BLaER1 treated with 17β-estradiol and CSF1 and Interleukin-3, amounts not matched to agents 10 nM and 100 nM (cell line): Measurements from ENCODE around the gene SPTBN4.
A peak's percentile ranks its signal among the peaks of the same experiment; 100 is the strongest.
"Not testable (repeated sequence)": the region's sequence is repeated elsewhere in the genome, so short reads cannot be mapped to it uniquely, and the experiment has no call there.

ENCODE experiments used
- H3K27ac ChIP-seq, 11 experiments: shearing (Covaris generic); formaldehyde crosslinking; 2 replicates each; pipeline ENCODE4 v1.8.1; 2022
- H3K27me3 ChIP-seq, 11 experiments: shearing (Covaris generic); formaldehyde crosslinking; 2 replicates each; pipeline ENCODE4 v1.8.1; 2022
- H3K36me3 ChIP-seq, 11 experiments: shearing (Covaris generic); formaldehyde crosslinking; 2 replicates each; pipeline ENCODE4 v1.8.1; 2022
- H3K4me1 ChIP-seq, 10 experiments: shearing (Covaris generic); formaldehyde crosslinking; 2 replicates each; pipeline ENCODE4 v1.8.1; 2022
- H3K4me2 ChIP-seq, 11 experiments: shearing (Covaris generic); formaldehyde crosslinking; 2 replicates each; pipeline ENCODE4 v1.8.1; 2022
- H3K4me3 ChIP-seq, 10 experiments: shearing (Covaris generic); formaldehyde crosslinking; 2 replicates each; pipeline ENCODE4 v1.8.1; 2022
- H3K9ac ChIP-seq, 11 experiments: shearing (Covaris generic); formaldehyde crosslinking; 2 replicates each; pipeline ENCODE4 v1.8.1; 2022
- H3K9me3 ChIP-seq, 11 experiments: shearing (Covaris generic); formaldehyde crosslinking; replicated peaks in 1 of 11; 2 replicates each; pipeline ENCODE4 v1.8.1; 2022
- H4K20me1 ChIP-seq, 11 experiments: shearing (Covaris generic); formaldehyde crosslinking; 2 replicates each; pipeline ENCODE4 v1.8.1; 2022
- Cebpa-rat ChIP-seq, 11 experiments: shearing (Covaris generic); IDR thresholded peaks; 2 replicates each; pipeline ENCODE4 v1.8.1; 2022

SPTBN4 gene

DNA sequence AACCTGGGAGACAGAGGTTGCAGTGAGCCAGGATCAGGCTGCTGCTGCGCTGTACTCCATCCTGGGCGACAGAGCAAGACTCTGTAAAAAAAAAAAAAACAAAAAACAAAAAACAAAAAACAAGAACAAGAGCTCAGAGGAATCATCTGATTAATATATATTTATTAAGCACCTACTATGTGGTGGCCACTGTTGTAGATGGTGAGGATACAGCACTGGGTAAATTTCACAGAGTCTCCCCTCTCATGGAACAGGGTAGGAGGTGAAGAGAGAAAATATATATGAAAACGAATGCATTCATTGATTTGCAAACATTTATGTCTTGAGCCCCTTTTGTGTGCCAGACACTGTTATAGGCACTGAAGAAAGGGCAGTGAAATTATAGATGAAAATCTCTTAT, 35.1 kb upstream of the SPTBN4 start:
- H3K4me3 ChIP-seq: no peak overlapping the region
- H3K36me3 ChIP-seq: no peaks in the 10 kb centered on the region
- TF ChIP-seq Cebpa-rat (IDR thresholded peaks at IDR 0.05): no peak
- H3K27me3 ChIP-seq: no peaks in the 10 kb centered on the region
- H3K27ac ChIP-seq: peak overlapping the region in 3 of 11 experiments; percentile 96 to 97 (median 96); a peak in 6 of 22 replicates
- H3K9me3 ChIP-seq: no peaks in the 10 kb centered on the region
- peak overlapping the region in 2 of 11 experiments; percentile 90 to 92; a peak in 2 of 22 replicates for H3K9ac ChIP-seq
- no peaks in the 10 kb centered on the region for H4K20me1 ChIP-seq
- H3K4me2 ChIP-seq: peak overlapping the region in 5 of 11 experiments; percentile 88 to 96 (median 91); a peak in 7 of 22 replicates
- peaks cover 28 to 65% (median 40%) of the 10 kb centered on the region in 10 experiments for H3K4me1 ChIP-seq

DNA sequence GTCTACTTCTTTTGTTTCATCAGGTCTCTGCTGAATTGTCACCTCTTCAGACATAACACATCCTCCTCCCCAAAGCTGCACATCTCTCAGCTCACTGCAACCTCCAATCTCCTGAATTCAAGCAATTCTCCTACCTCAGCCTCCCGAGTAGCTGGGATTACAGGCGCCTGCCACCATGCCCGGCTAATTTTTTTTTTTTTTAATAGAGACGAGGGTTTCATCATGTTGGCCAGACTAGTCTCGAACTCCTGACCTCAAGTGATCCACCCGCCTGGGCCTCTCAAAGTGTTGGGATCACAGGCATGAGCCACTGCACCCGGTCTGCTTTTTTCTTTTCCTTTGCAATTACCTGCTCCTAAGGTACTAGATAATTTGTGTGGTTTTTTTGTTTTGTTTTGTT, 34.0 kb upstream of the SPTBN4 start:
- peak overlapping the region; percentile 71 to 96 (median 90) for H3K4me2 ChIP-seq
- peaks cover 27 to 59% (median 36%) of the 10 kb centered on the region in 10 experiments for H3K4me1 ChIP-seq
- H3K27me3 ChIP-seq, H3K36me3 ChIP-seq, H4K20me1 ChIP-seq, H3K9me3 ChIP-seq: not testable (repeated sequence)
- peak overlapping the region; percentile 83 to 92 (median 90) for H3K9ac ChIP-seq
- peak overlapping the region; percentile 39 to 69 (median 57); a peak in 19 of 20 replicates for H3K4me3 ChIP-seq
- H3K27ac ChIP-seq: peak overlapping the region; percentile 86 to 98 (median 96)

- Histone ChIP-seq H3K4me2 (peak overlapping the region; percentile 71 to 96 (median 90)), H3K27ac (peak overlapping the region; percentile 86 to 98 (median 96)), H3K4me3 (peak overlapping the region; percentile 39 to 69 (median 57)), H3K9ac (peak overlapping the region; percentile 83 to 92 (median 90)), H3K9me3 (no peaks in the 10 kb centered on the region), H3K4me1 (peaks cover 27 to 55% (median 36%) of the 10 kb centered on the region in 10 experiments), H4K20me1 (no peaks in the 10 kb centered on the region), H3K27me3 (no peaks in the 10 kb centered on the region), H3K36me3 (0 out of 22 replicates have a peak, but pooled peaks cover 0 to 6% (median 0%) of the 10 kb centered on the region in 11 experiments)
- TF ChIP-seq Cebpa-rat (IDR thresholded peaks at IDR 0.05): no peak
Measured at GRCh38 chr19:40433391-40434216, 33.2 kb upstream of the SPTBN4 start.

DNA sequence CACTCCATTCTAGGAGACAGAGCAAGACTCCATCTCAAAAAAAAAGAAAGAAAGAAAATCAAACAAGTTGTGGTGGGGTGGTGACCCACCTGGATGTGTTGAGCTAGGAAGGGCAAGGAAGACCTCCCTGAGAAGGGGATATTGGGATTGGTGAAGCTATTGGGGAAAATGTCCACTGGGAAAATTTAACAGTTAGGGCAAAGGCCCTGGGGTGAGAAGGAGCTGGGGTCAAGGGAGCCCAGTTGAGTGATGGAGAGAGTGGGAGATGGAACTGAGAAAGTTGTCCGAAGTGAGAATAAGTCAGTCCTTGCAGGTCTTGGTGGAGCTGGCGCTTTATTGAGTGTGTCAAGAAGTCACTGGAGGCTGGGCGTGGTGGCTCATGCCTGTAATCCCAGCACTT, 28.5 kb upstream of the SPTBN4 start:
- Histone ChIP-seq H3K4me1 (peaks cover 29 to 54% (median 38%) of the 10 kb centered on the region in 10 experiments), H4K20me1 (peaks cover 0 to 41% (median 24%) of the 10 kb centered on the region in 11 experiments; a peak in 15 of 22 replicates), H3K4me2 (no peak overlapping the region), H3K27ac (no peak overlapping the region), H3K27me3 (no peaks in the 10 kb centered on the region), H3K4me3 (no peak overlapping the region), H3K36me3 (peaks cover 18 to 48% (median 27%) of the 10 kb centered on the region in 11 experiments), H3K9ac (no peak overlapping the region), H3K9me3 (no peaks in the 10 kb centered on the region)
- no peak for TF ChIP-seq Cebpa-rat (IDR thresholded peaks at IDR 0.05)

- Histone ChIP-seq H4K20me1 (peaks cover 0 to 41% (median 24%) of the 10 kb centered on the region in 11 experiments; a peak in 15 of 22 replicates), H3K4me1 (peaks cover 19 to 38% (median 23%) of the 10 kb centered on the region in 10 experiments), H3K9me3 (no peaks in the 10 kb centered on the region), H3K4me3 (peak overlapping the region in 8 of 10 experiments; percentile 81 to 99 (median 90); a peak in 11 of 20 replicates), H3K4me2 (peak overlapping the region; percentile 88 to 100 (median 94)), H3K27ac (peak overlapping the region in 8 of 11 experiments; percentile 73 to 97 (median 85); a peak in 12 of 22 replicates), H3K27me3 (no peaks in the 10 kb centered on the region), H3K9ac (peak overlapping the region; percentile 83 to 98 (median 95); a peak in 21 of 22 replicates), H3K36me3 (peaks cover 18 to 48% (median 27%) of the 10 kb centered on the region in 11 experiments)
- TF ChIP-seq Cebpa-rat (IDR thresholded peaks at IDR 0.05): no peak
Measured at GRCh38 chr19:40441719-40442253, 25.0 kb upstream of the SPTBN4 start.

DNA sequence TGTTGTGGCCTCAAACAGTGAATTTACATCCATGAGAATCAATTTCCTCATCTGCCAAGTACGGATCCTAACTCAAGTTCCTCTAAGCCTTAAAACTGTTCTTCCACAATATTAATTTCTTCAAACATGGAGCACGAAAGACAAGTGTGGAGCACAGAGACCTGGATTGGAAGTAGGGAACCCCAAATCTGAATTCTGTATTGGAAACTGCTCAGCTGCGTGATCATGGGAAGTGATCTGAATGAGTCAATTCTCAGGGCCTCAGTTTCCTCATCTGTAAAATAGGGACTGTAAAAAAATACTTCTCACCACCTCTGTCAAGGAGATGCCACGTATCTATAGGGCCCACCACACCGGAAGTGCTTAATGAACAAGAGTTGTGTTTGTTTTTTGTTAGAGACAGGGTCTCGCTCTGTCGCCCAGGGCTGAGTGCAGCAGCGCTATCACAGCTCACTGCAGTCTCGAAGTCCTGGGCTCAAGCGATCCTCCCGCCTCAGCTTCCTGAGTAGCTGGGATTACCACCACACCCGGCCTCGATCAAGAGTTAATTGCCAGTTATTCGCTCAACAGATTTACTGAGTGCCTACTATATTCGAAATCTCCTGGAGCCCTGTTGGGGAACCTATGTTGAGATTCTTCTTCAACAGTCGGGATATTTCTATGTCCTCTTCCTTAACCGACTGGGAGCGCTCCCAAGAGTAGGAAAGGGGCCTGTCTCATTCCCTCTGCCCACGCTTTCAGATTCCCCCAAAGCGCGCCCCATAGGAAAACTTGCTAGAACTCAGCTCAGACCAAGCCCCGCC, 24.3 kb upstream of the SPTBN4 start:
- Histone ChIP-seq H3K9ac (peak overlapping the region; percentile 83 to 98 (median 95)), H3K9me3 (no peaks in the 10 kb centered on the region), H3K4me3 (peak overlapping the region; percentile 81 to 99 (median 90)), H3K36me3 (peaks cover 18 to 52% (median 29%) of the 10 kb centered on the region in 11 experiments), H3K27ac (peak overlapping the region; percentile 35 to 97 (median 81); a peak in 21 of 22 replicates), H3K4me2 (peak overlapping the region; percentile 88 to 100 (median 94)), H4K20me1 (peaks cover 0 to 41% (median 24%) of the 10 kb centered on the region in 11 experiments; a peak in 15 of 22 replicates), H3K4me1 (peaks cover 19 to 38% (median 23%) of the 10 kb centered on the region in 10 experiments), H3K27me3 (no peaks in the 10 kb centered on the region)
- no peak for TF ChIP-seq Cebpa-rat (IDR thresholded peaks at IDR 0.05)

DNA sequence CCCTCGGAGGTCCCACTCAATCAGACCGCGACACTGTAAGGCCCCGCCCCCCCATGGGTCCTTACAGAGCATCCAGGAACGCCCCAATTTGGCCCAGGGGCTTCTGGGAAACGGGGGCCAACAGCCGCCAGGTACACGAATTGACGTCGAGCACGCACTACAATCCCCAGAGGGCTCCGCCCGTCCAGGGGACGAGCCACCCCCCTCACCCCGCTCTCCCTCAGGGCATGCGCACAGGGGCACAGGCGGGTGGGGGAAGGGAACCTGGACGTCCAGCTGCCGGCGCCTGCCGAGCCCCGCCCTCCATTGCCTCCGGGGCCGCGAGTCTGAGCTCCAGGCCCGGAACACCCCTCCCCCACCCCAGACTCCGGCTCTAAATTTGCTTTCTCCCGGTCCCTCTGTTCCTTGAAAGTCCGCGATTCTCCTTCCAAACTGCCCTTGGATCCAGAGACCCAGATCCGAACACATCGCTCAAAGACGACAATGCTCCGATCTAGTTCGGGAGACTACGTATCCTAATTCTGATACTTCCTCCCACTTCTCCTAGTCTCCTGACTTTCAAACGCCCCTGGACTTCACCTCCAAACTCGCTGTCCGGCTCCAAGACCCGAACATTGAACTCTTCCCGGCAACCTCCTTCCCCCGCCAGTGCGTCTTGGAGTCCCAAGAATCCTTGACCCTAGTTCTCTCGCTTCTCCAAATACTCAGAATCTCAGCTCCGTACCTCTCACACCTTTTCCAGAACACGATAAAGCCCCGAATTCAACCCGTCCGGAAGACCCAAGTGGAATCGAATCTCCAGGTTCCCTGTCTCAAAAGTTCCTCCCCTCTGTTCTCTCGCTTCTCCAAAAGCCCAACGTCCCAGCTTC, 23.4 kb upstream of the SPTBN4 start:
- H3K9ac ChIP-seq: peak overlapping the region; percentile 87 to 99 (median 95)
- TF ChIP-seq Cebpa-rat (IDR thresholded peaks at IDR 0.05): no peak
- H3K9me3 ChIP-seq: no peaks in the 10 kb centered on the region
- H3K27ac ChIP-seq: peak overlapping the region; percentile 89 to 98 (median 96)
- peaks cover 19 to 38% (median 23%) of the 10 kb centered on the region in 10 experiments for H3K4me1 ChIP-seq
- H4K20me1 ChIP-seq: peaks cover 0 to 48% (median 24%) of the 10 kb centered on the region in 11 experiments; a peak in 15 of 22 replicates
- H3K27me3 ChIP-seq: no peaks in the 10 kb centered on the region
- H3K4me3 ChIP-seq: peak overlapping the region; percentile 81 to 99 (median 90)
- peak overlapping the region; percentile 88 to 100 (median 94) for H3K4me2 ChIP-seq
- peaks cover 18 to 56% (median 30%) of the 10 kb centered on the region in 11 experiments for H3K36me3 ChIP-seq
